ENCODE measurements around the gene TLR8. TPM values are rescaled to one million over a fixed set of nuclear protein-coding genes. Genes with fewer than 3 reads are reported as not detected.

Gene TLR8
- total and polyA plus RNA-seq, 2 experiments from 2014 or later: not detected

DNA sequence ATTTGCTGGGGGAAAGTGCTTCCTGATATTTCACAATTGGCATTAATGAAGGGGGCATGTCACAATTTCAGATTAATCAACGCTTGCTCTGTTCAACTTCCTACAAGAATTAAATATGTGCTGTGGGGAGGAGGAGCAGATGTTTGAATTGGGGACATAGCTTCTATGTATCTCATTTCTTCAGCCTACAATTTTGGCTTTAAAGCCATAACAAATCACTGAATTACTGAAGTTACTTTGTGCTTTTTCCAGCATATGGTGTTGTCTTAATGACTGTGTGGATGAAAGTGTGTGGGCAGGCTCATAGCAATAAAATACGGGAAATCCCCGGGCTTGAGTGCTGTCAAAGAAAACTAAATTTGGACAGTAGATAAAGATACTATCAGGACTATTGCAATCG is 38.7 kb upstream of the TLR8 start:
- Mint-ChIP-seq H3K27me3 (ENCODE audit: insufficient read depth, low read depth, poor library complexity) (peaks cover 2% of the 10 kb centered on the region), H3K4me1 (peaks cover 11% of the 10 kb centered on the region; the same call in 2 of the 3 replicates), H3K36me3 (ENCODE audit: low read depth) (no peaks in the 10 kb centered on the region), H3K4me3 (no peak overlapping the region), H3K9me3 (peaks cover 22% of the 10 kb centered on the region; the same call in 2 of the 3 replicates), H3K27ac (no peak overlapping the region)
- no peak for TF ChIP-seq CTCF (conservative IDR thresholded peaks at IDR 0.05; ENCODE audit: low read depth in 2 of 2)
- TF ChIP-seq STAT1 (IDR thresholded peaks at IDR 0.05; ENCODE audit: unreplicated experiment): no peak
- TF ChIP-seq, protein P1, sequence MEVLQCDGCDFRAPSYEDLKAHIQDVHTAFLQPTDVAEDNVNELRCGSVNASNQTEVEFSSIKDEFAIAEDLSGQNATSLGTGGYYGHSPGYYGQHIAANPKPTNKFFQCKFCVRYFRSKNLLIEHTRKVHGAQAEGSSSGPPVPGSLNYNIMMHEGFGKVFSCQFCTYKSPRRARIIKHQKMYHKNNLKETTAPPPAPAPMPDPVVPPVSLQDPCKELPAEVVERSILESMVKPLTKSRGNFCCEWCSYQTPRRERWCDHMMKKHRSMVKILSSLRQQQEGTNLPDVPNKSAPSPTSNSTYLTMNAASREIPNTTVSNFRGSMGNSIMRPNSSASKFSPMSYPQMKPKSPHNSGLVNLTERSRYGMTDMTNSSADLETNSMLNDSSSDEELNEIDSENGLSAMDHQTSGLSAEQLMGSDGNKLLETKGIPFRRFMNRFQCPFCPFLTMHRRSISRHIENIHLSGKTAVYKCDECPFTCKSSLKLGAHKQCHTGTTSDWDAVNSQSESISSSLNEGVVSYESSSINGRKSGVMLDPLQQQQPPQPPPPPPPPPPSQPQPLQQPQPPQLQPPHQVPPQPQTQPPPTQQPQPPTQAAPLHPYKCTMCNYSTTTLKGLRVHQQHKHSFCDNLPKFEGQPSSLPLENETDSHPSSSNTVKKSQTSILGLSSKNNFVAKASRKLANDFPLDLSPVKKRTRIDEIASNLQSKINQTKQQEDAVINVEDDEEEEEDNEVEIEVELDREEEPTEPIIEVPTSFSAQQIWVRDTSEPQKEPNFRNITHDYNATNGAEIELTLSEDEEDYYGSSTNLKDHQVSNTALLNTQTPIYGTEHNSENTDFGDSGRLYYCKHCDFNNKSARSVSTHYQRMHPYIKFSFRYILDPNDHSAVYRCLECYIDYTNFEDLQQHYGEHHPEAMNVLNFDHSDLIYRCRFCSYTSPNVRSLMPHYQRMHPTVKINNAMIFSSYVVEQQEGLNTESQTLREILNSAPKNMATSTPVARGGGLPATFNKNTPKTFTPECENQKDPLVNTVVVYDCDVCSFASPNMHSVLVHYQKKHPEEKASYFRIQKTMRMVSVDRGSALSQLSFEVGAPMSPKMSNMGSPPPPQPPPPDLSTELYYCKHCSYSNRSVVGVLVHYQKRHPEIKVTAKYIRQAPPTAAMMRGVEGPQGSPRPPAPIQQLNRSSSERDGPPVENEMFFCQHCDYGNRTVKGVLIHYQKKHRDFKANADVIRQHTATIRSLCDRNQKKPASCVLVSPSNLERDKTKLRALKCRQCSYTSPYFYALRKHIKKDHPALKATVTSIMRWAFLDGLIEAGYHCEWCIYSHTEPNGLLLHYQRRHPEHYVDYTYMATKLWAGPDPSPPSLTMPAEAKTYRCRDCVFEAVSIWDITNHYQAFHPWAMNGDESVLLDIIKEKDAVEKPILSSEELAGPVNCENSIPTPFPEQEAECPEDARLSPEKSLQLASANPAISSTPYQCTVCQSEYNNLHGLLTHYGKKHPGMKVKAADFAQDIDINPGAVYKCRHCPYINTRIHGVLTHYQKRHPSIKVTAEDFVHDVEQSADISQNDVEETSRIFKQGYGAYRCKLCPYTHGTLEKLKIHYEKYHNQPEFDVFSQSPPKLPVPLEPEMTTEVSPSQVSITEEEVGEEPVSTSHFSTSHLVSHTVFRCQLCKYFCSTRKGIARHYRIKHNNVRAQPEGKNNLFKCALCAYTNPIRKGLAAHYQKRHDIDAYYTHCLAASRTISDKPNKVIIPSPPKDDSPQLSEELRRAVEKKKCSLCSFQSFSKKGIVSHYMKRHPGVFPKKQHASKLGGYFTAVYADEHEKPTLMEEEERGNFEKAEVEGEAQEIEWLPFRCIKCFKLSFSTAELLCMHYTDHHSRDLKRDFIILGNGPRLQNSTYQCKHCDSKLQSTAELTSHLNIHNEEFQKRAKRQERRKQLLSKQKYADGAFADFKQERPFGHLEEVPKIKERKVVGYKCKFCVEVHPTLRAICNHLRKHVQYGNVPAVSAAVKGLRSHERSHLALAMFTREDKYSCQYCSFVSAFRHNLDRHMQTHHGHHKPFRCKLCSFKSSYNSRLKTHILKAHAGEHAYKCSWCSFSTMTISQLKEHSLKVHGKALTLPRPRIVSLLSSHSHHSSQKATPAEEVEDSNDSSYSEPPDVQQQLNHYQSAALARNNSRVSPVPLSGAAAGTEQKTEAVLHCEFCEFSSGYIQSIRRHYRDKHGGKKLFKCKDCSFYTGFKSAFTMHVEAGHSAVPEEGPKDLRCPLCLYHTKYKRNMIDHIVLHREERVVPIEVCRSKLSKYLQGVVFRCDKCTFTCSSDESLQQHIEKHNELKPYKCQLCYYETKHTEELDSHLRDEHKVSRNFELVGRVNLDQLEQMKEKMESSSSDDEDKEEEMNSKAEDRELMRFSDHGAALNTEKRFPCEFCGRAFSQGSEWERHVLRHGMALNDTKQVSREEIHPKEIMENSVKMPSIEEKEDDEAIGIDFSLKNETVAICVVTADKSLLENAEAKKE (CRISPR knock-in tag; IDR thresholded peaks at IDR 0.05): no peak
- no peak for TF ChIP-seq CREB1 (CRISPR knock-in tag; IDR thresholded peaks at IDR 0.05; ENCODE audit: low read depth)
- TF ChIP-seq, protein P2, sequence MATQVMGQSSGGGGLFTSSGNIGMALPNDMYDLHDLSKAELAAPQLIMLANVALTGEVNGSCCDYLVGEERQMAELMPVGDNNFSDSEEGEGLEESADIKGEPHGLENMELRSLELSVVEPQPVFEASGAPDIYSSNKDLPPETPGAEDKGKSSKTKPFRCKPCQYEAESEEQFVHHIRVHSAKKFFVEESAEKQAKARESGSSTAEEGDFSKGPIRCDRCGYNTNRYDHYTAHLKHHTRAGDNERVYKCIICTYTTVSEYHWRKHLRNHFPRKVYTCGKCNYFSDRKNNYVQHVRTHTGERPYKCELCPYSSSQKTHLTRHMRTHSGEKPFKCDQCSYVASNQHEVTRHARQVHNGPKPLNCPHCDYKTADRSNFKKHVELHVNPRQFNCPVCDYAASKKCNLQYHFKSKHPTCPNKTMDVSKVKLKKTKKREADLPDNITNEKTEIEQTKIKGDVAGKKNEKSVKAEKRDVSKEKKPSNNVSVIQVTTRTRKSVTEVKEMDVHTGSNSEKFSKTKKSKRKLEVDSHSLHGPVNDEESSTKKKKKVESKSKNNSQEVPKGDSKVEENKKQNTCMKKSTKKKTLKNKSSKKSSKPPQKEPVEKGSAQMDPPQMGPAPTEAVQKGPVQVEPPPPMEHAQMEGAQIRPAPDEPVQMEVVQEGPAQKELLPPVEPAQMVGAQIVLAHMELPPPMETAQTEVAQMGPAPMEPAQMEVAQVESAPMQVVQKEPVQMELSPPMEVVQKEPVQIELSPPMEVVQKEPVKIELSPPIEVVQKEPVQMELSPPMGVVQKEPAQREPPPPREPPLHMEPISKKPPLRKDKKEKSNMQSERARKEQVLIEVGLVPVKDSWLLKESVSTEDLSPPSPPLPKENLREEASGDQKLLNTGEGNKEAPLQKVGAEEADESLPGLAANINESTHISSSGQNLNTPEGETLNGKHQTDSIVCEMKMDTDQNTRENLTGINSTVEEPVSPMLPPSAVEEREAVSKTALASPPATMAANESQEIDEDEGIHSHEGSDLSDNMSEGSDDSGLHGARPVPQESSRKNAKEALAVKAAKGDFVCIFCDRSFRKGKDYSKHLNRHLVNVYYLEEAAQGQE (IDR thresholded peaks at IDR 0.05; ENCODE audit: unreplicated experiment): no peak
- TF ChIP-seq NANOG (IDR thresholded peaks at IDR 0.05; ENCODE audit: borderline replicate concordance): no peak
- no peak for TF ChIP-seq ZNF331 (CRISPR knock-in tag; IDR thresholded peaks at IDR 0.05; ENCODE audit: low read depth)
- H3K27me3 ChIP-seq (ENCODE audit: insufficient read depth): no peaks in the 10 kb centered on the region
- no peaks in the 10 kb centered on the region for H4K20me1 ChIP-seq (replicated peaks; ENCODE audit: insufficient read depth)
- no peak overlapping the region for H3K4me3 ChIP-seq
- no peak overlapping the region for H3K4me2 ChIP-seq
- DNase-seq (ENCODE audit: low spot score) (no peak), ATAC-seq (no peak)
- no peaks in the 10 kb centered on the region for H3K4me1 ChIP-seq (ENCODE audit: insufficient read depth)
- H3K79me2 ChIP-seq (replicated peaks; ENCODE audit: insufficient read depth): no peaks in the 10 kb centered on the region
- no peaks in the 10 kb centered on the region for H3K36me3 ChIP-seq (ENCODE audit: insufficient read depth)
- H3K27ac ChIP-seq (ENCODE audit: low read depth): no peak overlapping the region
- no peaks in the 10 kb centered on the region for H3K9me2 ChIP-seq (ENCODE audit: insufficient read depth)
- no peaks in the 10 kb centered on the region for H3F3A ChIP-seq (replicated peaks; ENCODE audit: low read depth)
- H2AFZ ChIP-seq: no peak overlapping the region

Measured in GM23338 (cell line).